D341Med (cell line): ENCODE measurements around the gene FBXO21.
"Not testable (repeated sequence)": the region's sequence is repeated elsewhere in the genome, so short reads cannot be mapped to it uniquely, and the experiment has no call there.

Experiments
- DNase-seq: peaks from one replicate; pipeline ENCODE4 v3.0.0; 2012; ENCODE audit warnings: low spot score

The FBXO21 gene

DNA sequence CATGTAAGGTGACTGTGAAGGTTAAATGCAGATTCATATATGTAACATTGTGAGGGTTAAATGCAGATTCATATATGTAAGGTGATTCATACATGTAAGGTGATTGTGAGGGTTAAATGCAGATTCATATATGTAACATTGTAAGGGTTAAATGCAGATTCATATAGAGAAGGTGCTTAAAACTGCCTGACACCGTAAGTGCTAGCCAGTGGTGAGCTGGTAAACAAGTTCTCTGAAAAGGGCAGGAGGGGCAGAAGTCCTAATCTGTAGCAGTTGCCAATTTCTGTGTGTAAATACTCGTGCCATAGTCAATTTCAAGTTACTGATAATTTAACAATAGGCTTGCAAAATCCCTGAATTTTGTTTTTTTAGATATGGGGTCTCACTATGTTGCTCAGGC is 86.3 kb downstream of the FBXO21 start:
- DNase-seq: not testable (repeated sequence)

DNA sequence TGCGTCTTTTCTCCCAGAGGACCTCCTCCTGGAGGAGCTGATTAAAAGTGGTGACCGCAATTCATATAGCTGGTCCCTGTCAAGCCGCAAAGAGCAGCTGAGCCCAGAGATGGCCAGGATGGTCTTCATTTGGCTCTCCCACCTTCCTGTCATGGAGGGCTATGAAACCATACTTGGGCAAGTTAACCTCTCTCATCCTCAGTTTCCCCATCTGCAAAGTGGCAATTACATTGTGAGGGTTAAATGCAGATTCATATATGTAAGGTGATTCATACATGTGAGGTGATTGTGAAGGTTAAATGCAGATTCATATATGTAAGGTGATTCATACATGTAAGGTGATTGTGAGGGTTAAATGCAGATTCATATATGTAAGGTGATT is 87.5 kb downstream of the FBXO21 start:
- DNase-seq: no peak

DNA sequence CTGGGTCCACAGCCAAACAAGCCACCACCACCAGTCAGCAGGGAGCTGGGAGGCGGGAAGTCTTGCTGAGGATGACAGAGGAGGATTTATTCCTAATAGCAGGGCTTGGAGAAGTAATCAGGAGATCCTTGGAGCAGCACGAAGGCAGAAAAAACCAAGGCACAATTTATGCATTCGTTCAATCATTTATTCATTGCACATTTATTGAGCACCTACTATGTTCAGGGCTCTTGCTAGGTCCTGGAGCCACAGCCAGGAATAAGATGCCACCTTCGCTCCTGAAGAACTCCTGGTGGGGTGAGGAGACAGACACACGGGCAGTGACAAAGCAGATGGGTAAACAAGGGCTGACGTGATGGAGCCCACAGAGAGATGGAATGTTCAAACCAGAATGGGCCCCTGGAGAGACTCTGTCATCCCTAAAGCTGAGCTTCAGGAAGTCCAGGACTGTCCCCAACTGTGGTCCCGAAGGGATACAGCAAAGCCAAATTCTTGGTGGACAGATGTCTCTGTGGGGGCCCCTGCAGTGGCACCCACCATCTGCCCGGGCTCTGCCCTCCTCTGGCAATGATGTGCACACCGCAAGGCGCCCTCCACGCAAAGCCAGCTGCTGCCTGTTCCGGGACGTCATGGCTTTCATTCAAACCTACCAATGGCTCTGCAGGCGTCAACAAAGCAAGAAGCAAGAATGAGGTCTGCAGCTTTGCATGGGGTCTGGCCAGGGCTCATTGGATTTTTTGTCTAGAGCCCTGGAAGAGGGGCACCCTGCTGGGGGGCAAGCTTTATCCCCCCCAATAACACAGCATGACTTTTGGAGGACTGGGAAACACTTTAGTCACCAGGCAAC is 88.1 kb downstream of the FBXO21 start:
- no peak for DNase-seq

- DNase-seq: peak; percentile 60
These were observed 89.2 kb downstream of the FBXO21 start for GRCh38 chr12:117100851-117101673.

DNA sequence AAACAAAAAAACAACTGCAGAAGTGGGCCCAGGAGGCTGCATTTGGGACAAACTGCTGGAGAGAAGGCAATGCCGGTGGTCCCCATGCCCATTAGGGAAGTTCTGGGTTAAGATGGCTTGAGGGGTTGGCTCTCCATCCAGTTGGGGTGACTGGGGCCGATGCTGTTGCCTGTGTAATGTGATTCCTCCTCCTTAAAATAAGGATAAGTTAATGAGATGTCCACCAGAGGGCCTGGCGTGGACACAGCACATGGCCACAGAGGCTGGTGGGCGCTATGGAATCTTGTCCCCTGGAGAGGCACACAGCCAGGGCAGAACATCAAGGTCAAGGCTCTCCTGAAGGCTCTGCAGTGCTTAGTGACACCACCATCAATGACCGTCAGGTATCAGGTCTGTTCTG is 90.0 kb downstream of the FBXO21 start:
- no peak for DNase-seq

DNA sequence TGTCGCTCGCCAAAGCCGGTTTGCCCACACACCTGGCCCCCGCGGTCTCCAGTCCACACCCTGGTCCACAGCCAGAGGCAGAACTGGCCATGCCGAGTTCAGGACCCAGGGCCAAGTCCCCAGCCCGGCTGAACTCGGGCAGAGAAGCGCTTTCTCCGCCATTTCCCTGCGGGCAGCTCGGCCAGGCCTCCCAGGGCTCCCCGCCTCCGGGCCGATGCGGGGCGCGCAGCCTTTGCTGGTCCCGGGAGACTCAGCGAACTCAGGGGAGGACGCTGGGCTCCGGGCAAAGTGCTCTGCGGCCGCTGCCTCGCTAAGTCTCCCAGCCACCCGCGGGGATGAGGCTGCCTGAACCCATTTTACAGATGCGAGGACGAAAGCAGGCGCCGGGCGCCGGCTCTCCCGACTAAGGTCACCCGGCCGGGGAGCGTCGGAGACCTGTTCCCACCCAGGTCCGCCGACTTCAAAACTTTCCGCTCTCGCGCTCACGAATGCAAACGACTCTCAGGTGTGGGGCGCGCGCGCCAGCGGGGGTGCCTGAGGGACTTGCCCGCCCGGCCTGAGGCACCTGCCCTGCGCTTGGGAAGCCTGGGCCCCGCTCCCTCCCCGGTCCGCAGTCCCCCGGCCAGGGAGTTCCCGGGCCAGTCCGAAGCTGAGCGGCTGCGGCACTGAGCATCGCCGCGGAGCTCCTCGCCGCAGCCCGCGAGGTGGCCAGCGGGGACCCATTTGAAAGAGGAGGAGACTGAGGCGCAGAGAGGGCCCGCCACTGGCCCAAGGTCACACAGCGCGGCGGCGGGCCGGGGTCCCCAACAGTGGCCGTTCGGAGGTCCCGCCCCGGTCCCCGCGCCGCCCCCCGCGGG is 91.7 kb downstream of the FBXO21 start:
- peak; percentile 55 for DNase-seq

GRCh38 chr12:117098024-117098360 is 92.3 kb downstream of the FBXO21 start:
- no peak for DNase-seq

GRCh38 chr12:117097159-117097558 is 93.1 kb downstream of the FBXO21 start:
- DNase-seq: no peak

GRCh38 chr12:117096501-117097042 is 93.7 kb downstream of the FBXO21 start:
- DNase-seq: no peak

DNA sequence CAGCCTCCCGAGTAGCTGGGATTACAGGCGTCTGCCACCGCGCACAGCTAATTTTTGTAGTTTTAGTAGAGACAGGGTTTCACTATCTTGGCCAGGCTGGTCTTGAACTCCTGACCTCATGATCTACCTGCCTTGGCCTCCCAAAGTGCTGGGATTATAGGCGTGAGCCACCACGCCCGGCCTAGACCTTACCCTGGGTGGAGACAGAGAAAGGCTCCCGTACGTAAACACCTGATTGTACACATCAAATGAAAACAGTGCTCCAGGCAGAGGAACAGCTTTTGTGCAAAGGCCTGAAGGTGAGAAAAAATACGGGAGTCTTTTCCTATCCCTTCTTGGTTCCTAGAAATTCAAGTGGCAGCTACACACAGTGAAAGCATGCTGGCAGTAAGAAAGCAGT is 95.1 kb downstream of the FBXO21 start:
- DNase-seq: not testable (repeated sequence)

GRCh38 chr12:117093918-117094630 is 96.2 kb downstream of the FBXO21 start:
- no peak for DNase-seq

DNA sequence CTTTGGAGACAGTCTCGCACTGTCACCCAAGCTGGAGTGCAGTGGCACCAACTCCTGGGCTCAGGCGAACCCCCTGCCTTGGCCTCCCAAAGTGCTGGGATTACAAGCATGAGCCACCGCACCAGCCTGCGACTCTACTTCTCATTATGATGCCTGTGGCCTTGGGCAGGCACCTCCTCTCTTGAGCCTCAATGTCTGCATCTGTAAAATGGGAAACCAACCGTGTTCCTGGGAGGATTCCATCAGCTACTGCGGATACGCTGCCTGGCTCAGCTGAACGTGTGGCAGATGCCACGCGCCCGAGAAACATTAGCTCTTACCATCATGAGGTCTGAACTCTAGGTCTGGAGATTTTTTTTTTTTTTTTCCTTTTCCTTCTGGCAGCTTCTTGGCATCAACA is 96.8 kb downstream of the FBXO21 start:
- no peak for DNase-seq

- no peak for DNase-seq
These were observed 97.4 kb downstream of the FBXO21 start for GRCh38 chr12:117092886-117093285.

- DNase-seq: no peak
These were observed 97.8 kb downstream of the FBXO21 start for GRCh38 chr12:117092511-117092780.
